ENCODE data around the gene FILIP1L.

- TF ChIP-seq CREB1 (IDR thresholded peaks at IDR 0.05) (no peak), MAFK (IDR thresholded peaks at IDR 0.05; ENCODE audit: low read depth, low read length) (no peak), CTCF (IDR thresholded peaks at IDR 0.05; ENCODE audit: control extremely low read depth in 1 of 3, insufficient read depth in 1 of 3, low read depth in 1 of 3, low read length in 3 of 3) (no peak), JUND (IDR thresholded peaks at IDR 0.05; ENCODE audit: low read length) (no peak), FOSL1 (IDR thresholded peaks at IDR 0.05; ENCODE audit: insufficient read depth, low read depth, low read length) (no peak), EP300 (IDR thresholded peaks at IDR 0.05; ENCODE audit: borderline replicate concordance in 1 of 2, low read depth in 2 of 2, low read length in 2 of 2) (no peak), PHF8 (conservative IDR thresholded peaks at IDR 0.05; ENCODE audit: low read depth, low read length) (no peak), HDAC6 (IDR thresholded peaks at IDR 0.05; ENCODE audit: low read depth, low read length) (no peak), CBX8 (IDR thresholded peaks at IDR 0.05; ENCODE audit: borderline replicate concordance, low read depth, low read length) (no peak), TAF7 (optimal IDR thresholded peaks at IDR 0.05; ENCODE audit: borderline replicate concordance, low read depth, low read length) (no peak), GABPA (IDR thresholded peaks at IDR 0.05; ENCODE audit: borderline replicate concordance, insufficient read depth, low read length) (no peak), POLR2A (IDR thresholded peaks at IDR 0.05; ENCODE audit: control extremely low read depth in 1 of 2, low read depth in 2 of 2, low read length in 2 of 2) (no peak)
Measured at GRCh38 chr3:100151024-100151707, 36.9 kb upstream of the FILIP1L start.

All from H1 (cell line).